Measurements from ENCODE around the gene PDE4C. TPM values are rescaled to one million over a fixed set of nuclear protein-coding genes. Genes with fewer than 3 reads are reported as not detected.

PDE4C gene
- total RNA-seq, 2 experiments from 2014 or later: 0.13 to 0.18 TPM

- H3K4me3 Mint-ChIP-seq: no peak overlapping the region
- no peak for DNase-seq
- peaks cover 4% of the 10 kb centered on the region for H3K36me3 Mint-ChIP-seq (ENCODE audit: low read depth)
- H3K4me1 Mint-ChIP-seq: peaks cover 5% of the 10 kb centered on the region
- no peak overlapping the region for H3K27ac Mint-ChIP-seq
- POLR2A ChIA-PET: no interaction called here
- H3K9me3 Mint-ChIP-seq: no peaks in the 10 kb centered on the region
- CTCF ChIA-PET: no interaction called here
- no peaks in the 10 kb centered on the region for H3K27me3 Mint-ChIP-seq
These were observed 38.1 kb upstream of the PDE4C start for GRCh38 chr19:18264137-18264854.

GRCh38 chr19:18263324-18264136, 37.3 kb upstream of the PDE4C start:
- CTCF ChIA-PET: interaction anchor here (0.7 to 1.8 kb wide), 5 partner anchors 12 to 65 kb away, joined by 3 to 6 read pairs (median 3); partner anchors contain the start of genes JUND and RAB3A
- Mint-ChIP-seq H3K27ac (no peak overlapping the region), H3K36me3 (ENCODE audit: low read depth) (peaks cover 4% of the 10 kb centered on the region), H3K27me3 (no peaks in the 10 kb centered on the region), H3K4me1 (peaks cover 5% of the 10 kb centered on the region), H3K4me3 (no peak overlapping the region), H3K9me3 (no peaks in the 10 kb centered on the region)
- DNase-seq: no peak
- POLR2A ChIA-PET: no interaction called here

- no peak for DNase-seq
- POLR2A ChIA-PET: interaction anchor here (0.8 kb wide), 1 partner anchor 9 kb away, joined by 4 read pairs; no protein-coding TSS in a partner anchor
- peaks cover 4% of the 10 kb centered on the region for H3K36me3 Mint-ChIP-seq (ENCODE audit: low read depth)
These were observed 36.7 kb upstream of the PDE4C start for GRCh38 chr19:18262917-18263316.

GRCh38 chr19:18262144-18262543, 35.9 kb upstream of the PDE4C start:
- no peaks in the 10 kb centered on the region for H3K9me3 Mint-ChIP-seq
- H3K4me3 Mint-ChIP-seq: no peak overlapping the region
- POLR2A ChIA-PET: interaction anchor here (0.8 to 2.0 kb wide), 4 partner anchors 10 to 78 kb away, joined by 3 to 5 read pairs (median 4); partner anchors contain the start of gene PGPEP1
- H3K4me1 Mint-ChIP-seq: peaks cover 5% of the 10 kb centered on the region
- H3K27ac Mint-ChIP-seq: no peak overlapping the region
- no peaks in the 10 kb centered on the region for H3K27me3 Mint-ChIP-seq
- H3K36me3 Mint-ChIP-seq (ENCODE audit: low read depth): peaks cover 4% of the 10 kb centered on the region
- CTCF ChIA-PET: interaction anchor here (1.0 to 1.8 kb wide), 5 partner anchors 10 to 67 kb away, joined by 3 to 6 read pairs (median 3); partner anchors contain the start of gene RAB3A
- no peak for DNase-seq

More at GRCh38 chr19:18262917-18263316, 36.7 kb upstream of the PDE4C start:
- Mint-ChIP-seq H3K9me3 (no peaks in the 10 kb centered on the region), H3K27me3 (no peaks in the 10 kb centered on the region), H3K4me3 (no peak overlapping the region), H3K27ac (no peak overlapping the region), H3K4me1 (peaks cover 5% of the 10 kb centered on the region)
- CTCF ChIA-PET: interaction anchor here (1.0 to 1.8 kb wide), 4 partner anchors 11 to 66 kb away, joined by 3 to 6 read pairs (median 3); partner anchors contain the start of gene RAB3A

- no peak overlapping the region for H3K4me3 Mint-ChIP-seq
- CTCF ChIA-PET: interaction anchor here (0.8 to 1.2 kb wide), 2 partner anchors 18 to 67 kb away, joined by 3 to 5 read pairs; no protein-coding TSS in a partner anchor
- H3K4me1 Mint-ChIP-seq: peaks cover 5% of the 10 kb centered on the region
- DNase-seq: no peak
- H3K36me3 Mint-ChIP-seq (ENCODE audit: low read depth): peaks cover 4% of the 10 kb centered on the region
- POLR2A ChIA-PET: interaction anchor here (1.2 to 2.0 kb wide), 3 partner anchors 16 to 79 kb away, joined by 3 to 5 read pairs (median 3); partner anchors contain the start of gene PGPEP1
- H3K27ac Mint-ChIP-seq: no peak overlapping the region
- H3K27me3 Mint-ChIP-seq: no peaks in the 10 kb centered on the region
- no peaks in the 10 kb centered on the region for H3K9me3 Mint-ChIP-seq
These were observed 35.2 kb upstream of the PDE4C start for GRCh38 chr19:18261474-18261873.

- DNase-seq: no peak
These were observed 33.7 kb upstream of the PDE4C start for GRCh38 chr19:18259893-18260292.

GRCh38 chr19:18257503-18258470, 31.5 kb upstream of the PDE4C start:
- POLR2A ChIA-PET: no interaction called here
- Mint-ChIP-seq H3K4me3 (no peak overlapping the region), H3K4me1 (peaks cover 4% of the 10 kb centered on the region), H3K27me3 (peaks cover 19% of the 10 kb centered on the region), H3K9me3 (no peaks in the 10 kb centered on the region), H3K36me3 (ENCODE audit: low read depth) (no peaks in the 10 kb centered on the region), H3K27ac (no peak overlapping the region)
- CTCF ChIA-PET: interaction anchor here (1.2 kb wide), 1 partner anchor 34 kb away, joined by 3 read pairs; no protein-coding TSS in a partner anchor
- DNase-seq: no peak

More at GRCh38 chr19:18259893-18260292, 33.7 kb upstream of the PDE4C start:
- H3K4me3 Mint-ChIP-seq: no peak overlapping the region
- H3K4me1 Mint-ChIP-seq: peaks cover 2% of the 10 kb centered on the region
- ChIA-PET POLR2A (interaction anchor here (0.8 to 2.0 kb wide), 3 partner anchors 12 to 215 kb away, joined by 3 to 5 read pairs (median 3); no protein-coding TSS in a partner anchor), CTCF (no interaction called here)
- H3K27me3 Mint-ChIP-seq: peaks cover 3% of the 10 kb centered on the region
- no peaks in the 10 kb centered on the region for H3K9me3 Mint-ChIP-seq
- no peak overlapping the region for H3K27ac Mint-ChIP-seq
- no peaks in the 10 kb centered on the region for H3K36me3 Mint-ChIP-seq (ENCODE audit: low read depth)

GRCh38 chr19:18254546-18255503, 28.6 kb upstream of the PDE4C start:
- Mint-ChIP-seq H3K36me3 (ENCODE audit: low read depth) (no peaks in the 10 kb centered on the region), H3K4me3 (no peak overlapping the region), H3K9me3 (no peaks in the 10 kb centered on the region), H3K27me3 (peaks cover 30% of the 10 kb centered on the region), H3K27ac (no peak overlapping the region), H3K4me1 (peaks cover 6% of the 10 kb centered on the region)
- POLR2A ChIA-PET: interaction anchor here (0.9 to 3.3 kb wide), 3 partner anchors 19 to 141 kb away, joined by 3 to 16 read pairs (median 5); partner anchors contain the start of genes IQCN and RAB3A
- no peak for DNase-seq
- CTCF ChIA-PET: interaction anchor here (0.6 to 3.4 kb wide), 9 partner anchors 14 to 541 kb away, joined by 3 to 70 read pairs (median 4); partner anchors contain the start of gene RAB3A

GRCh38 chr19:18253716-18254115, 27.5 kb upstream of the PDE4C start:
- H3K4me3 Mint-ChIP-seq: no peak overlapping the region
- peaks cover 6% of the 10 kb centered on the region for H3K4me1 Mint-ChIP-seq
- POLR2A ChIA-PET: interaction anchor here (1.2 to 3.3 kb wide), 2 partner anchors 49 to 140 kb away, joined by 3 to 16 read pairs; partner anchors contain the start of gene RAB3A
- peaks cover 31% of the 10 kb centered on the region for H3K27me3 Mint-ChIP-seq
- H3K36me3 Mint-ChIP-seq (ENCODE audit: low read depth): no peaks in the 10 kb centered on the region
- no peak for DNase-seq
- H3K9me3 Mint-ChIP-seq: no peaks in the 10 kb centered on the region
- no peak overlapping the region for H3K27ac Mint-ChIP-seq
- CTCF ChIA-PET: interaction anchor here (0.6 to 3.4 kb wide), 11 partner anchors 13 to 542 kb away, joined by 3 to 70 read pairs (median 6); partner anchors contain the start of gene RAB3A

- Mint-ChIP-seq H3K4me1 (peaks cover 6% of the 10 kb centered on the region), H3K36me3 (ENCODE audit: low read depth) (no peaks in the 10 kb centered on the region), H3K27ac (no peak overlapping the region), H3K4me3 (no peak overlapping the region), H3K27me3 (peaks cover 31% of the 10 kb centered on the region), H3K9me3 (no peaks in the 10 kb centered on the region)
- POLR2A ChIA-PET: interaction anchor here (1.1 to 3.3 kb wide), 3 partner anchors 28 to 61 kb away, joined by 3 to 16 read pairs (median 4); partner anchors contain the start of genes JUND and RAB3A
- CTCF ChIA-PET: interaction anchor here (0.6 to 3.6 kb wide), 10 partner anchors 14 to 139 kb away, joined by 3 to 70 read pairs (median 6); partner anchors contain the start of gene RAB3A
- DNase-seq: no peak
These were observed 26.9 kb upstream of the PDE4C start for GRCh38 chr19:18253130-18253529.

GRCh38 chr19:18252370-18252717, 26.1 kb upstream of the PDE4C start:
- DNase-seq: no peak
- POLR2A ChIA-PET: interaction anchor here (0.9 to 3.3 kb wide), 7 partner anchors 27 to 78 kb away, joined by 3 to 16 read pairs (median 4); partner anchors contain the start of genes IFI30, JUND and RAB3A
- CTCF ChIA-PET: interaction anchor here (0.6 to 3.6 kb wide), 22 partner anchors 9 to 314 kb away, joined by 3 to 70 read pairs (median 4); partner anchors contain the start of genes MPV17L2 and RAB3A
- Mint-ChIP-seq H3K4me3 (no peak overlapping the region), H3K27me3 (peaks cover 31% of the 10 kb centered on the region), H3K4me1 (peaks cover 6% of the 10 kb centered on the region), H3K27ac (no peak overlapping the region), H3K9me3 (no peaks in the 10 kb centered on the region), H3K36me3 (ENCODE audit: low read depth) (no peaks in the 10 kb centered on the region)
